HL-60/S4 treated with retinoic acid at 250 ng/mL for 4 days and 3 days (cell line): ENCODE measurements around the gene TJP1.
"Not testable (repeated sequence)": the region's sequence is repeated elsewhere in the genome, so short reads cannot be mapped to it uniquely, and the experiment has no call there.

ENCODE experiments used
- in situ Hi-C: fragments of 300-500 bp; cut with MboI; formaldehyde crosslinking; loops from 2 replicates; pipeline ENCODE4 v1.7.0; 2022; ENCODE audit warnings: low sequenced_read_pairs

TJP1 gene

GRCh38 chr15:29670266-29670665 lies 152.0 kb downstream of the TJP1 start:
- in situ Hi-C loops: no loop called here

DNA sequence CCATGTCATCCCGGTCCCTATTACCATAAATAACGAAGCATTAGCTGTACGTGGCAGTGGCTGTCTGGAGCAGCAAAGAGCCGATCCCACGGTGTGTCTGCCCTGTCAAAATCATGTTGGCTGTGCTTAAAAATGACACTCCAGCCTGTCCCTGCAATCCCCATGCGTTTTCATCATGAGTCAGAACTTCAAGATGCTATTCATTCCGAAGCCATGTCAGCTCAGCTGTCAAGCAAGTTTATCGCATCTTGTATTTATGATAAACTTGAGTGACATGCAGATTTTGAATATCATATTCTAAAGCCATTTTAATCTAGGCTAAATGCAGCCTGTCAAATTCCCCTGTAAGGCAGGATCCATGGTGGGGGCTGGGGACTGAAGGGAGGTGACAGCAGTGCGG lies 152.4 kb downstream of the TJP1 start:
- in situ Hi-C loops: no loop called here

DNA sequence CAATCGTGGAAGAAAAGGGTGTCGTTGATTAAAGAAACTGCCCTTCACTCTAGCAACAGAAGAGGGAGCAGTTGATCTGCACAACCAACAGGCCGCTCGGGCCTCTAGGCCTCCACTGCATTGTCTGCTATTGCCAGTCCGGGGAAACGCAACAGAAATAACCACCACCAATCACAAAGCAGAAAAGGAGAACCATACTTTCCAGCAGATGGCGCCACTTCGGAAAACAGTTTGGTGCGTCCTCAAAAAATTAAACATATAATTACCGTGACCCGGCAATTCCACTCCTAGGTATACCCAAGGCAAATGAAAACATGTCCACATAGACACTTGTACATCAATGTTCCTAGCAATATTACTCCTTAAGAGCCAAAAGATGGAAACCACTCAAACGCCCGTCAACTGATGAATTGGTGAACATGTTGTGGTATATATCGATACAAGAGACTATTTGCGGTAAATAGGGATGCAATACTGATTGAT lies 154.1 kb downstream of the TJP1 start:
- in situ Hi-C loops: no loop called here

DNA sequence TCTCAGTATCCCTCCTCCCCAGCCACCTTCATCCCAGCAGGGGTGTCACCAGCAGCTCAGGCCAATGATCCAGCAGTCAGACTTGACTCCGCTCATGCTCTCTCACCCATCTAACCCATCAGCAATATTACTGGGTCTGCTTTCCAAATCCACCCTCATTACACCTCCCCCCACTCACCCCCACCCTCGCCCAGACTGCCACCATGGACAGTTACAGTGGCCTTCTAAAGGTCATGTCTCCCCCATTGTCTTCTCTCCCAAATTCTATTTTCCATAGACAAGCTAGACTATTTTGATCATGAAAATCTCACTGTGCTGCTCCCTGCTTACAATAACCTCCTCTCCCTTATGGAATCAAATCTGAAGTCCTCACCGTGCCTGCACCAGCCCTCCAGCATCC lies 156.0 kb downstream of the TJP1 start:
- in situ Hi-C loops: no loop called here

GRCh38 chr15:29665444-29666003 lies 156.7 kb downstream of the TJP1 start:
- in situ Hi-C loops: no loop called here

GRCh38 chr15:29664406-29664805 lies 157.9 kb downstream of the TJP1 start:
- in situ Hi-C loops: no loop called here

GRCh38 chr15:29657476-29657817 lies 164.8 kb downstream of the TJP1 start:
- in situ Hi-C loops: not testable (repeated sequence)

DNA sequence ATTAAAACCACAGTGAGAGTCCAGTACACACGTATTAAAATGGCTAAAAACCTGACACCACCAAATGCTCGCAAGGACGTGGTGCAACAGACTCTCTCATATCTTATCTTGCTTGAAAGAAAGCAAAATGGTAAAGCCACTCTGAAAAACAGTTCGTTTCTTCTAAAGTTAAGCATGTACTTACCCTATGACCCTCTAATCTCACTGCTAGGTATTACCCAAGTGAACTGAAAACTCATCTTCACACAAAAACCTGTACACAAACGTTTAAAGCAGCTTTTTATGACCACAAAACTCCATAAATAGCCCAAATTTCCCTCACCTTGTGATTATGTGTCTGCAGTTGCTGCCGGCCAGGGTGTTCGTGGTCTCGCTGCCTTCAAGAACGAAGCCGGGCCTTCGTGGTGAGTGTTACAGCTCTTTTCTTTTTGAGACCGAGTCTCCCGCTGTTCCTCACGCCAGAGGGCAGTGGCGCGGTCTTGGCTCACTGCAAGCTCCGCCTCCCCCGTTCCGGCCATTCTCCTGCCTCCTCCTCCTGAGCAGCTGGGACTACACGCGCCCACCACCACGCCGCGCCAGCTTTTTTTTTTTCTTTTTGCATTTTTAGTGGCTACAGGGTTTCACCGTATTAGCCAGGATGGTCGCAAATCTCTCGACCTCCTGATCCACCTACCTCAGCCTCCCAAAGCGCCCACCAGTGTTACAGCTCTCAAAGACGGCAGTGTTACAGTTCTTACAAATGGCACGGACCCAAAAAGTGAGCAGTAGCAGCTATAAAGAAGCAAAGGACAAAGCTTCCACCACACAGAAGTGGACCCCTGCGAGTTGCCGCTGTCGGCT lies 165.4 kb downstream of the TJP1 start:
- in situ Hi-C loops: no loop called here

- in situ Hi-C loops: no loop called here
Measured at GRCh38 chr15:29652595-29652994, 169.7 kb downstream of the TJP1 start.

- in situ Hi-C loops: no loop called here
Measured at GRCh38 chr15:29651476-29652233, 170.6 kb downstream of the TJP1 start.
